Measurements from ENCODE around the gene MTHFD2. TPM values are rescaled to one million over a fixed set of nuclear protein-coding genes. Genes with fewer than 3 reads are reported as not detected.

MTHFD2 gene
- total and polyA plus RNA-seq, 2 of the 8 experiments (the other 6 are each of a cell fraction or from before 2014, with no cell fraction given) = 99.5 to 291 TPM

DNA sequence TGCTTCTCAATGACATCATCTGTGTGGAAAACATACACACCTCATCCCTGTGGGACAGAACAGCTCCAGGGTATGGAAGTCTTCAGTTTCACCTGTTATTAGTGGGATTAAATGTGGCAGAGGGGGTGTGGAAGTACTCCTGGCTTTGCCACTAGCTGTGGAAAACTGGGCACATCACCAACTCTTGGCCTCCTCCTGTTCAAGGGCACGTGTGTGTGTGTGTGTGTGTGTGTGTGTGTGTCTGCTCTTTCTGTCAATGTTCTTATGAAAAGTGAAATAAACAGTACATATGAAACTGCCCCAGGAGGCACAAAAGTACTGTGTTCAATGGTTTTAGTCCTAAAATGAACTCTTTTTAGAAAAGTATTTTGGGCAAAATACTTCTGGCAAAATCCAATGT is 65.9 kb downstream of the MTHFD2 start:
- peaks cover 0 to 4% (median 0%) of the 10 kb centered on the region in 4 experiments; a peak in 1 of 7 replicates for H3K4me1 ChIP-seq (replicated peaks in 1 of 4; ENCODE audit: control insufficient read depth in 3 of 4, insufficient read depth in 4 of 4, low read length in 3 of 4)
- no peak overlapping the region for H3K27ac ChIP-seq (ENCODE audit: low read depth, low read length)
- H4K20me1 ChIP-seq (replicated peaks in 1 of 2; ENCODE audit: control insufficient read depth in 1 of 2, insufficient read depth in 2 of 2, low read length in 2 of 2) = no peaks in the 10 kb centered on the region
- no peak overlapping the region for H3K56ac ChIP-seq (replicated peaks; ENCODE audit: insufficient read length, low read depth, low read length)
- no peak overlapping the region for H2AFZ ChIP-seq (ENCODE audit: low read length)
- H3K36me3 ChIP-seq (ENCODE audit: control insufficient read depth in 2 of 4, insufficient read depth in 4 of 4, low read length in 3 of 4) = no peaks in the 10 kb centered on the region
- H3K4me2 ChIP-seq (ENCODE audit: insufficient read depth in 1 of 2, low read depth in 2 of 2, low read length in 2 of 2) = no peak overlapping the region
- H3K9me3 ChIP-seq (ENCODE audit: insufficient read depth in 2 of 2, low read depth in 1 of 2, low read length in 1 of 2) = no peaks in the 10 kb centered on the region
- H4K91ac ChIP-seq (replicated peaks; ENCODE audit: insufficient read length, low read length) = no peak overlapping the region
- H3K14ac ChIP-seq (ENCODE audit: insufficient read length) = no peak overlapping the region
- no peaks in the 10 kb centered on the region for H3K27me3 ChIP-seq (replicated peaks in 1 of 4; ENCODE audit: control insufficient read depth in 3 of 4, extremely low read depth in 1 of 4, insufficient read depth in 3 of 4, low read length in 3 of 4)
- H3K18ac ChIP-seq (ENCODE audit: extremely low read depth, low read length) = no peak overlapping the region
- no peak overlapping the region for H4K5ac ChIP-seq (ENCODE audit: insufficient read length, low read depth, low read length)
- no peak overlapping the region for H3K4me3 ChIP-seq (ENCODE audit: extremely low read depth in 1 of 4, insufficient read depth in 2 of 4, low read depth in 3 of 4, low read length in 4 of 4)
- no peaks in the 10 kb centered on the region for H3K79me2 ChIP-seq (ENCODE audit: control insufficient read depth in 1 of 2, insufficient read depth in 2 of 2, low read length in 2 of 2)
- ChIA-PET CTCF (ENCODE audit: partially characterized antibody) (interaction anchor here (0.7 to 2.4 kb wide), 8 partner anchors 11 to 440 kb away, joined by 3 to 9 read pairs (median 4); no protein-coding TSS in a partner anchor), POLR2A (ENCODE audit: partially characterized antibody) (interaction anchor here (0.8 kb wide), 1 partner anchor 65 kb away, joined by 3 read pairs; no protein-coding TSS in a partner anchor)
- no peak overlapping the region for H4K8ac ChIP-seq (ENCODE audit: extremely low read depth, insufficient read depth, low read length)
- H3K9ac ChIP-seq (replicated peaks in 1 of 4; ENCODE audit: extremely low read depth in 1 of 4, low read depth in 3 of 4, low read length in 3 of 4) = no peak overlapping the region
- H3K23ac ChIP-seq (ENCODE audit: insufficient read length) = no peak overlapping the region
- no peak overlapping the region for H2AK5ac ChIP-seq (ENCODE audit: low read depth, low read length)
- H3K79me1 ChIP-seq (ENCODE audit: low read depth, low read length) = no peaks in the 10 kb centered on the region
- H3K4ac ChIP-seq (replicated peaks; ENCODE audit: insufficient read length, low read depth, low read length) = no peak overlapping the region
- no peaks in the 10 kb centered on the region for H3K23me2 ChIP-seq (ENCODE audit: low read depth, low read length)
- FAIRE-seq (no peak), DNase-seq (ENCODE audit: low read depth in 1 of 2, low spot score in 2 of 2) (no peak)
- H2BK20ac ChIP-seq (ENCODE audit: low read length) = no peak overlapping the region
- no peak overlapping the region for H2BK15ac ChIP-seq (ENCODE audit: low read length)
- H2BK5ac ChIP-seq (ENCODE audit: low read depth, low read length) = no peak overlapping the region
- 60% methylated on average over 1 of the region's 1 CpG; no CpG with 5 or more reads in 1 of the 2 experiments for WGBS, 2 experiments (ENCODE audit: extremely low coverage in 1 of 2, insufficient coverage in 1 of 2, insufficient read length in 1 of 2, insufficient replicate concordance in 2 of 2, low coverage in 1 of 2, low lambda C conversion rate in 2 of 2, missing lambda C conversion rate in 1 of 2)
- H2BK120ac ChIP-seq (replicated peaks; ENCODE audit: low read depth, low read length) = no peak overlapping the region
- no peak overlapping the region for H2BK12ac ChIP-seq (ENCODE audit: low read depth, low read length)
- TF ChIP-seq HDAC6 (IDR thresholded peaks at IDR 0.05; ENCODE audit: low read depth, low read length) (no peak), KDM4A (IDR thresholded peaks at IDR 0.05; ENCODE audit: low read depth, low read length, severe bottlenecking) (no peak), SIX5 (IDR thresholded peaks at IDR 0.05; ENCODE audit: low read depth, low read length) (no peak), CEBPB (IDR thresholded peaks at IDR 0.05; ENCODE audit: low read depth, low read length) (no peak), NANOG (IDR thresholded peaks at IDR 0.05; ENCODE audit: insufficient read depth, low read depth, low read length, poor library complexity, severe bottlenecking) (no peak), EGR1 (IDR thresholded peaks at IDR 0.05; ENCODE audit: borderline replicate concordance, low read depth, low read length) (no peak), CTBP2 (IDR thresholded peaks at IDR 0.05; ENCODE audit: borderline replicate concordance, insufficient read depth, insufficient read length, low read length) (no peak), BRCA1 (IDR thresholded peaks at IDR 0.05; ENCODE audit: low read depth, low read length) (no peak), RXRA (IDR thresholded peaks at IDR 0.05; ENCODE audit: insufficient read depth, low read depth, low read length) (no peak), KDM1A (IDR thresholded peaks at IDR 0.05; ENCODE audit: borderline replicate concordance, low read length) (no peak), SP4 (IDR thresholded peaks at IDR 0.05; ENCODE audit: low read length) (no peak), CBX8 (IDR thresholded peaks at IDR 0.05; ENCODE audit: borderline replicate concordance, low read depth, low read length) (no peak)
- TF ChIP-seq, protein P1, sequence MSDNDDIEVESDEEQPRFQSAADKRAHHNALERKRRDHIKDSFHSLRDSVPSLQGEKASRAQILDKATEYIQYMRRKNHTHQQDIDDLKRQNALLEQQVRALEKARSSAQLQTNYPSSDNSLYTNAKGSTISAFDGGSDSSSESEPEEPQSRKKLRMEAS (IDR thresholded peaks at IDR 0.05) = no peak
- TF ChIP-seq, protein P2, sequence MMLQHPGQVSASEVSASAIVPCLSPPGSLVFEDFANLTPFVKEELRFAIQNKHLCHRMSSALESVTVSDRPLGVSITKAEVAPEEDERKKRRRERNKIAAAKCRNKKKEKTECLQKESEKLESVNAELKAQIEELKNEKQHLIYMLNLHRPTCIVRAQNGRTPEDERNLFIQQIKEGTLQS (IDR thresholded peaks at IDR 0.05; ENCODE audit: insufficient read depth, low read depth, low read length) = no peak
